ENCODE measurements around the gene SETD4.

SETD4 gene

GRCh38 chr21:35994613-35995012 is 65.7 kb downstream of the SETD4 start:
- DNase-seq (ENCODE audit: low read depth): no peak
- TF ChIP-seq CTCF (IDR thresholded peaks at IDR 0.05; ENCODE audit: insufficient read depth, low read depth, low read length, missing control alignments): no peak
- no peak overlapping the region for H3K4me3 ChIP-seq (ENCODE audit: low read depth, low read length)

DNA sequence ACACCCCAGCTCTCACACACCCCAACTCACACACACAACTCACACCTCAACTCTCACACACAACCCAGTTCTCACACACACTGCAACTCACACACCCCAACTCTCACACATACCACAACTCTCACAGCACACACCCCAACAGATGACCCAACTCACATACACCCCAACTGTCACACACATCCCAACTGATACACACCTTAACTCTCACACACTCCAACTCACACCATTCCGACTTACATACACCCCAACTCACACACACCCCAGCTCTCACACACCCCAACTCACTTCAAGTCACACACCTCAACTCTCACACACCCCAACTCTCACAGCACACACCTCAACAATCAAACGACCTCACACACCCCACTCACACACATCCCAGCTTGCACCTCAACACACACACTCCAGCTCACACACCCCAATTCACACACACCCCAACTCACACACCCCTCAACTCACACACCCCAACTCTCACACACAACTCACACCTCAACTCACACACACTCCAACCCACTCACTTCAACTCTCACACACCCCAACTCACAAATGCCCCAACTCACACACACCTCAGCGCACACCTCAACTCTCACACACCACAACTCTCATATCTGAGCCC is 66.3 kb downstream of the SETD4 start:
- no peak overlapping the region for H3K4me3 ChIP-seq (ENCODE audit: low read depth, low read length)
- TF ChIP-seq CTCF (IDR thresholded peaks at IDR 0.05; ENCODE audit: insufficient read depth, low read depth, low read length, missing control alignments): no peak
- DNase-seq (ENCODE audit: low read depth): no peak

GRCh38 chr21:35991131-35991530 is 69.2 kb downstream of the SETD4 start:
- no peak overlapping the region for H3K4me3 ChIP-seq (ENCODE audit: low read depth, low read length)
- DNase-seq (ENCODE audit: low read depth): no peak
- no peak for TF ChIP-seq CTCF (IDR thresholded peaks at IDR 0.05; ENCODE audit: insufficient read depth, low read depth, low read length, missing control alignments)

DNA sequence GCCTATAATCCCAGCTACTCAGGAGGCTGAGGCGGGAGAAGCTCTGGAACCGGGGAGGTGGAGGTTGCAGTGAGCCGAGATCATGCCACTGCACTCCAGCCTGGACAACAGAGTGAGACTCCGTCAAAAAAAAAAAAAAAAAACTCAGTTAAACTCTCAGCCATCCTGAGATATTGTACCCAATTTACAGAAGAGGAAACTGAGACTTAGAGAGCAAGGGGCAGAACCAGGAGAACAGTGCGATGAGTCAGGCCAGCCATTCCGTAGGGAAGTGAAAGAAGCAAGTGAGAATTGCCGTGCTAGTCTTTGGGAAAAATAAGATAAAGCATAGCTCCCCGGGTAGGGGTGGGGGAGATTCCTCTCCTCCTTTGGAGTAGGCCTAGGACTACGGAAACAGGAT is 69.7 kb downstream of the SETD4 start:
- TF ChIP-seq CTCF (IDR thresholded peaks at IDR 0.05; ENCODE audit: insufficient read depth, low read depth, low read length, missing control alignments): no peak
- DNase-seq (ENCODE audit: low read depth): no peak

GRCh38 chr21:35989138-35989735 is 71.1 kb downstream of the SETD4 start:
- no peak for DNase-seq (ENCODE audit: low read depth)

More for the DNA sequence above, 69.7 kb downstream of the SETD4 start:
- H3K4me3 ChIP-seq (ENCODE audit: low read depth, low read length): no peak overlapping the region

DNA sequence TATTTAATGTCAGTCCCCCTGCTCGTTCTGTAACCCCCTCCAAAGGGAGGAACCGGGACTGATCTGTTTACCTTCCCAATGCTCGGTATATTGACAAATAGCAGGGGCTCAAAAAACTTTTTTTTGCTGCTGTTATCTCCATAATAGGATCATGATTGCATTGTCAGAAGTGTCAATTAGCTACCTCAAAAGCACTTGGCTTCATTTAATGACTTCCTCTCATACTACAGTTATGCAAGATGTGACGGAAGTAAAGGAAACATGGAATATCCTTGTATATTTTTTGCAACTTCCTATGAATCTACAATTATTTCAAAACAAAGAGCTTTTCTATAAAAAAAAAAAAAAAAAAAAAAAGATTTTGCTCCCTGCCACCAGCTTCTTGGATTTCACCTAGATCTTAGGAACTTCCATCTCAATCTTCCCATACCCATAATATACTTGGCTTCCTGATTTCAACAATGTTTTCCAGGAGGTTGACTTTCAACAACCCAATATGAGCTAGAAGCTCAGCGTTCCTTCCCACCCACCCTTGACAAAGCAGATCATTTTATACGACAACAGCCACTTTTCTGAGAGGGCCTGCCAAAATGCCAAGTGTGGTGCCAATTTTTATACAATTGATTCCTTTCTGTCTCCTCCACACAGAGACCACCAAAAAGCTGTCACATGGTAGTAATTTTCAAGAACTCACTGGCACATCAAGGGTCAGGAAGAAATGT is 71.7 kb downstream of the SETD4 start:
- no peak overlapping the region for H3K4me3 ChIP-seq (ENCODE audit: low read depth, low read length)
- no peak for DNase-seq (ENCODE audit: low read depth)
- no peak for TF ChIP-seq CTCF (IDR thresholded peaks at IDR 0.05; ENCODE audit: insufficient read depth, low read depth, low read length, missing control alignments)

More at GRCh38 chr21:35989138-35989735, 71.1 kb downstream of the SETD4 start:
- TF ChIP-seq CTCF (IDR thresholded peaks at IDR 0.05; ENCODE audit: insufficient read depth, low read depth, low read length, missing control alignments): no peak
- no peak overlapping the region for H3K4me3 ChIP-seq (ENCODE audit: low read depth, low read length)
